Measurements from ENCODE around the gene KXD1. TPM values are rescaled to one million over a fixed set of nuclear protein-coding genes. Genes with fewer than 3 reads are reported as not detected.
A peak's percentile ranks its signal among the peaks of the same experiment; 100 is the strongest.

The KXD1 gene
- total and polyA plus RNA-seq, 2 experiments from 2014 or later: 110 to 129 TPM

DNA sequence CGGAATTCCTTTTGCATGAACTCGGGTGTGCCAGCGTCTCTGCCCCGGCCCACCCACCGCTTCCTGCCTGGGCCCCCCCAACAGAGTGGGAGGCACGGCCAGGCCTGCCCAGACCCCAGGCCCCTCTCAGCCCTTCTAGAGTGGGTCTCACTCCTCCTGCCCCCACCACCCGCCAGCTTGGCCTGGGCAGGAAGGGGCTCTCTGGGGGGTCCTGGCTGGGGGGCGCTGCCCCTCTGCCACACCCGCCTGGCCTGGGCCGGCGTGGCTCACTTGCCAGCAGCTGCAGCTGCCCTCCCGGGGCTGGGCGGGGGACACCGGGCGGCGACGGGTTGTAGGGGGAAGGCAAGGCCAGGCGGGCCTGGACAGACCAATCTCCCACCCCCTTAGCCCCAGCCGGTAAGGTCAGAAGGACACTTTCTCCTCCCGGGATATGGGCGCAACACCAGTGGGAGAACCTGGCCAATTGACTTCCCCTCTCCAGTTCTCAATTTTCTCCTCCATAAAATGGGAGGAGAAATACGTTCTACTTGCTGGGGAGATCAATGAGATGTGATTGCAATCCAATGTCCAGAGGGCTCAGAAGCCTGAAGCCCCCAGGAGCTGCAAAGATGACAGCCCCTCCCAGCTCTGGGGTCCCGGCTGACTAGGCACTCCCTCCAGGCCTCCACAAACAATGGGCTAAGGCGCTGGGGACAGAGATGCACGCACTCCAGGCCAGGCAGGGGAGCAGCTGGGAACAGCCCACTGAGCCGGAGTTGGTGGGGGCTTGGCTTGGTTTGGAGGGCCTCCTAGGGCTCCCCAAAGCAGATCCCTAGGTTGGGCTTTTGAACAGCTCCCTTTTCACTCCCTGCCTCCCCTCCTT lies 46.5 kb downstream of the KXD1 start:
- H3F3A ChIP-seq (ENCODE audit: insufficient read depth): peaks cover 6% of the 10 kb centered on the region; the same call in 1 of the 2 replicates
- no peak overlapping the region for H3K9ac ChIP-seq
- no peaks in the 10 kb centered on the region for H3K36me3 ChIP-seq (ENCODE audit: low read depth)
- no peaks in the 10 kb centered on the region for H4K20me1 ChIP-seq (ENCODE audit: insufficient read depth)
- H3K9me3 ChIP-seq (ENCODE audit: low read depth): no peaks in the 10 kb centered on the region
- H3K9me2 ChIP-seq (ENCODE audit: insufficient read depth): no peaks in the 10 kb centered on the region
- H3K27ac ChIP-seq: no peak overlapping the region
- in situ Hi-C loops (cut with MboI): loop anchor here (10.0 kb wide), 1 partner anchor 241 kb away; no protein-coding TSS in a partner anchor
- no peak overlapping the region for H3K4me2 ChIP-seq (ENCODE audit: unreplicated experiment)
- H3K4me3 ChIP-seq: no peak overlapping the region
- H3K4me1 ChIP-seq (ENCODE audit: insufficient read depth): no peaks in the 10 kb centered on the region
- TF ChIP-seq EZH2phosphoT487 (IDR thresholded peaks at IDR 0.05; ENCODE audit: insufficient read depth, low read depth) (no peak), EZH2 (IDR thresholded peaks at IDR 0.05; ENCODE audit: insufficient read depth, poor library complexity, severe bottlenecking) (peak; percentile 53)
- no peak for DNase-seq
- no peaks in the 10 kb centered on the region for H3K79me2 ChIP-seq (ENCODE audit: insufficient read depth)
- no peak overlapping the region for H2AFZ ChIP-seq
- 20 to 47% methylated on average over 13 to 25 of the region's 26 CpGs for WGBS, 2 experiments (ENCODE audit: low coverage in 1 of 2, low lambda C conversion rate in 2 of 2, missing lambda C conversion rate in 2 of 2)
- peaks cover 36% of the 10 kb centered on the region for H3K27me3 ChIP-seq (replicated peaks; ENCODE audit: insufficient read depth)

GRCh38 chr19:18604820-18605159 lies 47.1 kb downstream of the KXD1 start:
- Histone ChIP-seq H3K4me1 (ENCODE audit: insufficient read depth) (no peaks in the 10 kb centered on the region), H3K4me2 (ENCODE audit: unreplicated experiment) (no peak overlapping the region), H3K27me3 (replicated peaks; ENCODE audit: insufficient read depth) (peaks cover 42% of the 10 kb centered on the region), H2AFZ (no peak overlapping the region), H3K36me3 (ENCODE audit: low read depth) (no peaks in the 10 kb centered on the region), H3K9ac (no peak overlapping the region), H4K20me1 (ENCODE audit: insufficient read depth) (no peaks in the 10 kb centered on the region), H3K9me3 (ENCODE audit: low read depth) (no peaks in the 10 kb centered on the region), H3K4me3 (no peak overlapping the region), H3F3A (ENCODE audit: insufficient read depth) (peaks cover 6% of the 10 kb centered on the region; the same call in 1 of the 2 replicates), H3K79me2 (ENCODE audit: insufficient read depth) (no peaks in the 10 kb centered on the region), H3K9me2 (ENCODE audit: insufficient read depth) (no peaks in the 10 kb centered on the region), H3K27ac (no peak overlapping the region)
- 26 to 35% methylated on average over 10 of the region's 10 CpGs for WGBS, 2 experiments (ENCODE audit: low coverage in 1 of 2, low lambda C conversion rate in 2 of 2, missing lambda C conversion rate in 2 of 2)
- in situ Hi-C loops (cut with MboI): loop anchor here (10.0 kb wide), 1 partner anchor 240 kb away; no protein-coding TSS in a partner anchor
- TF ChIP-seq EZH2phosphoT487 (IDR thresholded peaks at IDR 0.05; ENCODE audit: insufficient read depth, low read depth) (no peak), EZH2 (IDR thresholded peaks at IDR 0.05; ENCODE audit: insufficient read depth, poor library complexity, severe bottlenecking) (no peak)
- no peak for DNase-seq

- no peaks in the 10 kb centered on the region for H3K36me3 ChIP-seq (ENCODE audit: low read depth)
- H3K9ac ChIP-seq: no peak overlapping the region
- H3K27me3 ChIP-seq (replicated peaks; ENCODE audit: insufficient read depth): peaks cover 46% of the 10 kb centered on the region
- H3F3A ChIP-seq (ENCODE audit: insufficient read depth): peaks cover 6% of the 10 kb centered on the region; the same call in 1 of the 2 replicates
- no peak overlapping the region for H3K27ac ChIP-seq
- no peak overlapping the region for H2AFZ ChIP-seq
- TF ChIP-seq EZH2phosphoT487 (IDR thresholded peaks at IDR 0.05; ENCODE audit: insufficient read depth, low read depth): no peak
- TF ChIP-seq EZH2 (IDR thresholded peaks at IDR 0.05; ENCODE audit: insufficient read depth, poor library complexity, severe bottlenecking): no peak
- no peaks in the 10 kb centered on the region for H4K20me1 ChIP-seq (ENCODE audit: insufficient read depth)
- H3K9me2 ChIP-seq (ENCODE audit: insufficient read depth): no peaks in the 10 kb centered on the region
- no peaks in the 10 kb centered on the region for H3K4me1 ChIP-seq (ENCODE audit: insufficient read depth)
- in situ Hi-C loops (cut with MboI): loop anchor here (10.0 kb wide), 1 partner anchor 240 kb away; no protein-coding TSS in a partner anchor
- H3K9me3 ChIP-seq (ENCODE audit: low read depth): no peaks in the 10 kb centered on the region
- no peaks in the 10 kb centered on the region for H3K79me2 ChIP-seq (ENCODE audit: insufficient read depth)
- no peak overlapping the region for H3K4me2 ChIP-seq (ENCODE audit: unreplicated experiment)
- WGBS, 2 experiments (ENCODE audit: low coverage in 1 of 2, low lambda C conversion rate in 2 of 2, missing lambda C conversion rate in 2 of 2): 9 to 18% methylated on average over 16 to 17 of the region's 17 CpGs
- no peak overlapping the region for H3K4me3 ChIP-seq
- DNase-seq: no peak
Measured at GRCh38 chr19:18605196-18605545, 47.5 kb downstream of the KXD1 start.

GRCh38 chr19:18605546-18606280 lies 48.0 kb downstream of the KXD1 start:
- H3K27me3 ChIP-seq (replicated peaks; ENCODE audit: insufficient read depth): peaks cover 51% of the 10 kb centered on the region
- H3K27ac ChIP-seq: no peak overlapping the region
- H3K4me1 ChIP-seq (ENCODE audit: insufficient read depth): no peaks in the 10 kb centered on the region
- in situ Hi-C loops (cut with MboI): loop anchor here (10.0 kb wide), 1 partner anchor 239 kb away; no protein-coding TSS in a partner anchor
- peak; percentile 35 for DNase-seq
- H3K9me2 ChIP-seq (ENCODE audit: insufficient read depth): no peaks in the 10 kb centered on the region
- H3K79me2 ChIP-seq (ENCODE audit: insufficient read depth): no peaks in the 10 kb centered on the region
- no peaks in the 10 kb centered on the region for H3K36me3 ChIP-seq (ENCODE audit: low read depth)
- no peaks in the 10 kb centered on the region for H4K20me1 ChIP-seq (ENCODE audit: insufficient read depth)
- H3K4me2 ChIP-seq (ENCODE audit: unreplicated experiment): no peak overlapping the region
- no peaks in the 10 kb centered on the region for H3K9me3 ChIP-seq (ENCODE audit: low read depth)
- no peak overlapping the region for H2AFZ ChIP-seq
- 2 to 4% methylated on average over 48 to 62 of the region's 65 CpGs for WGBS, 2 experiments (ENCODE audit: low coverage in 1 of 2, low lambda C conversion rate in 2 of 2, missing lambda C conversion rate in 2 of 2)
- H3K9ac ChIP-seq: no peak overlapping the region
- H3K4me3 ChIP-seq: no peak overlapping the region
- peaks cover 6% of the 10 kb centered on the region; the same call in 1 of the 2 replicates for H3F3A ChIP-seq (ENCODE audit: insufficient read depth)
- TF ChIP-seq EZH2 (IDR thresholded peaks at IDR 0.05; ENCODE audit: insufficient read depth, poor library complexity, severe bottlenecking) (peak; percentile 75), EZH2phosphoT487 (IDR thresholded peaks at IDR 0.05; ENCODE audit: insufficient read depth, low read depth) (0 out of 2 replicates have a peak, but pooled peaks have one; percentile 12)
